GM06990 (cell line): Measurements from ENCODE around the gene PCNX3.

Experiments used
- DNase-seq: peaks from one replicate; pipeline ENCODE4 v3.0.0-alpha.2; 2011; ENCODE audit not compliant: insufficient read length; ENCODE audit errors: extremely low read depth
- H3K27me3 ChIP-seq: replicated peaks from 2 replicates; pipeline ENCODE4 v1.6.0; 2011; ENCODE audit warnings: low read length; ENCODE audit not compliant: control insufficient read depth, insufficient read depth
- H3K36me3 ChIP-seq: 2 replicates; pipeline ENCODE4 v1.5.1; 2011; ENCODE audit warnings: low read length; ENCODE audit not compliant: control insufficient read depth, insufficient read depth
- H3K4me3 ChIP-seq: replicated peaks from 2 replicates; pipeline ENCODE4 v1.5.1; 2011; ENCODE audit warnings: low read depth, mild to moderate bottlenecking, control low read depth, low read length
- CTCF ChIP-seq: IDR thresholded peaks from 2 replicates; pipeline ENCODE4 v1.5.1; 2011; ENCODE audit warnings: low read length, control low read depth, mild to moderate bottlenecking, inconsistent platforms; ENCODE audit not compliant: insufficient read depth, poor library complexity, severe bottlenecking

Gene PCNX3

GRCh38 chr11:65589444-65590239 is 25.9 kb upstream of the PCNX3 start:
- Histone ChIP-seq H3K36me3 (peaks cover 29% of the 10 kb centered on the region), H3K4me3 (no peak overlapping the region), H3K27me3 (no peaks in the 10 kb centered on the region)
- DNase-seq = peak; percentile 71
- TF ChIP-seq CTCF = no peak

GRCh38 chr11:65590240-65590738 is 25.3 kb upstream of the PCNX3 start:
- Histone ChIP-seq H3K36me3 (peaks cover 29% of the 10 kb centered on the region), H3K4me3 (no peak overlapping the region), H3K27me3 (no peaks in the 10 kb centered on the region)
- no peak for DNase-seq
- TF ChIP-seq CTCF = no peak

- DNase-seq = no peak
- Histone ChIP-seq H3K27me3 (no peaks in the 10 kb centered on the region), H3K4me3 (no peak overlapping the region), H3K36me3 (peaks cover 21% of the 10 kb centered on the region)
- TF ChIP-seq CTCF = no peak
These were observed 23.4 kb upstream of the PCNX3 start for GRCh38 chr11:65591939-65592857.

GRCh38 chr11:65592858-65593517 is 22.6 kb upstream of the PCNX3 start:
- TF ChIP-seq CTCF = no peak
- H3K27me3 ChIP-seq = no peaks in the 10 kb centered on the region
- no peak for DNase-seq
- peaks cover 24% of the 10 kb centered on the region for H3K36me3 ChIP-seq
- no peak overlapping the region for H3K4me3 ChIP-seq

- peak; percentile 78 for TF ChIP-seq CTCF
- DNase-seq = no peak
- no peak overlapping the region for H3K4me3 ChIP-seq
- H3K27me3 ChIP-seq = no peaks in the 10 kb centered on the region
- peaks cover 30% of the 10 kb centered on the region for H3K36me3 ChIP-seq
These were observed 21.8 kb upstream of the PCNX3 start for GRCh38 chr11:65593518-65594414.
